Heart right ventricle (tissue), 16 donors: ENCODE data around the gene UNCX. TPM values are rescaled to one million over a fixed set of nuclear protein-coding genes. Genes with fewer than 3 reads are reported as not detected.

Experiments
- ATAC-seq, 8 donors: fragments of 200-7000 bp; cut with Tn5 transposase; one replicate each; pipeline ENCODE4 v1.9.1; 2020; ENCODE audit warnings: mild to moderate bottlenecking in 8 of 8, moderate library complexity in 8 of 8, moderate number of reproducible peaks in 1 of 8
- DNase-seq, 2 donors: peaks; one replicate each; pipeline ENCODE4 v3.0.0-alpha.2; 2020
- H3K27ac ChIP-seq, 10 donors: fragments of 200-600 bp; sonication (generic) in 2 of 10; one replicate each; pipeline versions ENCODE4 v1.5.0 to v1.8.0; 2020 to 2022; ENCODE audit warnings: mild to moderate bottlenecking in 3 of 10
- H3K27me3 ChIP-seq, 7 donors: fragments of 200-600 bp; one replicate each; pipeline ENCODE4 v1.8.0; 2021 to 2022; ENCODE audit warnings: mild to moderate bottlenecking in 2 of 7
- H3K36me3 ChIP-seq, 9 donors: fragments of 200-600 bp; sonication (generic) in 1 of 9; one replicate each; pipeline versions ENCODE4 v1.5.0 to v1.8.0; 2020 to 2022; ENCODE audit warnings: mild to moderate bottlenecking in 2 of 9
- H3K4me1 ChIP-seq, 9 donors: fragments of 200-600 bp; sonication (generic) in 1 of 9; one replicate each; pipeline versions ENCODE4 v1.5.0 to v1.8.0; 2020 to 2022; ENCODE audit warnings: mild to moderate bottlenecking in 4 of 9
- H3K4me3 ChIP-seq, 10 donors: fragments of 200-600 bp; sonication (generic) in 2 of 10; one replicate each; pipeline versions ENCODE4 v1.5.0 to v1.8.0; 2020 to 2022; ENCODE audit warnings: mild to moderate bottlenecking in 7 of 10, moderate library complexity in 2 of 10
- H3K9me3 ChIP-seq, 11 donors: fragments of 200-600 bp in 10 of 11; sonication (generic) in 2 of 11; one replicate each; pipeline versions ENCODE4 v1.5.0 to v1.8.0; 2013 to 2022; ENCODE audit warnings: mild to moderate bottlenecking in 2 of 11, control low read depth in 1 of 11, moderate library complexity in 1 of 11
- WGBS, 2 donors: extraction: QIAGEN DNeasy Blood & Tissue Kit; methylation state at CpG; one replicate each; pipeline ENCODE4 v1.1.7; 2013; ENCODE audit warnings: inconsistent platforms in 1 of 2; 5-methylcytosine and 5-hydroxymethylcytosine counted together
- intact Hi-C, 10 donors: fragments of 100-400 bp; cut with DNase I; formaldehyde crosslinking; loops; one replicate each; pipeline versions ENCODE4 v1.11.1 to v1.14.2; 2022
- polyA plus RNA-seq, 2 donors: library from polyadenylated mRNA; stranded (reverse); fragments of 200-250 nt; gene quantifications; one replicate each; pipeline ENCODE4 v1.2.3, GENCODE V29; 2013
- total RNA-seq, 10 donors: library from RNA; stranded (reverse); fragmentation: NEBNext Ultra II Directional in 3 of 10; extraction: Animal tissue kit (Norgen Biotek cat#: 25700) in 3 of 10; gene quantifications; one replicate each; pipeline versions ENCODE4 v1.2.1 to v1.2.4, GENCODE V29; 2021 to 2023
- TF ChIP-seq, protein P1 (sequence below), 9 donors: fragments of 200-600 bp; sonication (generic) in 2 of 9; IDR thresholded peaks; one replicate each; pipeline versions ENCODE4 v1.5.0 to v1.8.0; 2021 to 2022; ENCODE audit warnings: antibody characterized with exemption in 9 of 9, mild to moderate bottlenecking in 5 of 9, moderate library complexity in 1 of 9
- donor health status: Arrhythmogenic right ventricular cardiomyopathy.
- donor health status: ischemic (EF 13 %, LVEDD 7.1; RV severe dilation, severe dysfunction).
- donor health status: healthy with polysubstance abuse.
- donor health status: DM: no; HTN: yes; CAD: no.
- donor health status: DM: no; HTN: no; CAD: no.
- donor health status: ischemic (EF 25% LVEDD 6.9; RV normal size, moderate dysfunction).
- donor health status: ischemic (EF 25% LVEDD 5.7; RV mildly dilated, moderate dysfunction).
- donor health status: healthy.
- donor health status: DM: yes; HTN: yes; CAD: no.
- donor health status: Ischemic cardiomyopathy.
- donor health status: ischemic (EF 35%, LVEDD 5.7; RV mildly dilated, moderate dysfunction).
- donor health status: nonischemic (EF 11% LVEDD 7.7; RV severe dilation, severe dysfunction).
- donor health status: DM: yes; HTN: yes; CAD: no.
- donor health status: PGD.
- donor health status: ischemic (EF 29% LVEDD 5.4; RV normal size, mild dysfunction).
- donor health status: nonischemic (EF 23%, LVEDD 6.1; RV moderate dilation, normal function).

UNCX gene
- total and polyA plus RNA-seq, 12 donors: not detected

DNA sequence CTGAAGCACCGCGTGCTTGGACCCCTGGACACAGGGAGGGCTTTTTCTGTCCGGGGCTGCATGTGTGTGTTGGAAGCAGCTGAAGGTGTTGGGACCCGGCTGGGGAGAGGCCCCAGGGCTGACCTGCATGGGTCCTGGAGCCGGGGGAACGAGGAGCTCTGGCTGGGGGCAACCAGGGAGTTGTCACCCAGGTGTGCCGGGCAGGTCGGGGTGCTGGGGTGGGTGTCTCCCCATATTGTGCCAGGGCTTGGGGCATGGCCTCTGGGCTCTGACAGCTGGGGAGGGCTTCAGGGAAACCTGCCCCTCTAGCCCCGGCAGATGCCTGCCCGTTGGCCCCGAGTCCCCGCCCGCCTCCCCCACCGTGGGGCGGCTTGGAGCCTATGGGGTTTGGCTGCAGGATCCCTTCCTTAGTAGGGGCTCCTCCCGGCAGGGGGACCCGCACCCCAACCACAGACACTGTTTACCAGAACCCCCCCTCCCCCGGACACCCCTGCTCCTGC lies 42.3 kb downstream of the UNCX start:
- 74 to 76% methylated on average over 18 of the region's 18 CpGs for WGBS, 2 donors
- Histone ChIP-seq H3K27ac (no peak overlapping the region), H3K4me3 (no peak overlapping the region), H3K4me1 (no peaks in the 10 kb centered on the region), H3K36me3 (no peaks in the 10 kb centered on the region), H3K27me3 (peaks cover 4 to 64% (median 49%) of the 10 kb centered on the region in 7 donors), H3K9me3 (peaks cover 0 to 3% (median 0%) of the 10 kb centered on the region in 11 donors)
- TF ChIP-seq, protein P1, sequence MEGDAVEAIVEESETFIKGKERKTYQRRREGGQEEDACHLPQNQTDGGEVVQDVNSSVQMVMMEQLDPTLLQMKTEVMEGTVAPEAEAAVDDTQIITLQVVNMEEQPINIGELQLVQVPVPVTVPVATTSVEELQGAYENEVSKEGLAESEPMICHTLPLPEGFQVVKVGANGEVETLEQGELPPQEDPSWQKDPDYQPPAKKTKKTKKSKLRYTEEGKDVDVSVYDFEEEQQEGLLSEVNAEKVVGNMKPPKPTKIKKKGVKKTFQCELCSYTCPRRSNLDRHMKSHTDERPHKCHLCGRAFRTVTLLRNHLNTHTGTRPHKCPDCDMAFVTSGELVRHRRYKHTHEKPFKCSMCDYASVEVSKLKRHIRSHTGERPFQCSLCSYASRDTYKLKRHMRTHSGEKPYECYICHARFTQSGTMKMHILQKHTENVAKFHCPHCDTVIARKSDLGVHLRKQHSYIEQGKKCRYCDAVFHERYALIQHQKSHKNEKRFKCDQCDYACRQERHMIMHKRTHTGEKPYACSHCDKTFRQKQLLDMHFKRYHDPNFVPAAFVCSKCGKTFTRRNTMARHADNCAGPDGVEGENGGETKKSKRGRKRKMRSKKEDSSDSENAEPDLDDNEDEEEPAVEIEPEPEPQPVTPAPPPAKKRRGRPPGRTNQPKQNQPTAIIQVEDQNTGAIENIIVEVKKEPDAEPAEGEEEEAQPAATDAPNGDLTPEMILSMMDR (IDR thresholded peaks at IDR 0.05): no peak
- ATAC-seq (no peak), DNase-seq (no peak)
- intact Hi-C loops: no loop called here

DNA sequence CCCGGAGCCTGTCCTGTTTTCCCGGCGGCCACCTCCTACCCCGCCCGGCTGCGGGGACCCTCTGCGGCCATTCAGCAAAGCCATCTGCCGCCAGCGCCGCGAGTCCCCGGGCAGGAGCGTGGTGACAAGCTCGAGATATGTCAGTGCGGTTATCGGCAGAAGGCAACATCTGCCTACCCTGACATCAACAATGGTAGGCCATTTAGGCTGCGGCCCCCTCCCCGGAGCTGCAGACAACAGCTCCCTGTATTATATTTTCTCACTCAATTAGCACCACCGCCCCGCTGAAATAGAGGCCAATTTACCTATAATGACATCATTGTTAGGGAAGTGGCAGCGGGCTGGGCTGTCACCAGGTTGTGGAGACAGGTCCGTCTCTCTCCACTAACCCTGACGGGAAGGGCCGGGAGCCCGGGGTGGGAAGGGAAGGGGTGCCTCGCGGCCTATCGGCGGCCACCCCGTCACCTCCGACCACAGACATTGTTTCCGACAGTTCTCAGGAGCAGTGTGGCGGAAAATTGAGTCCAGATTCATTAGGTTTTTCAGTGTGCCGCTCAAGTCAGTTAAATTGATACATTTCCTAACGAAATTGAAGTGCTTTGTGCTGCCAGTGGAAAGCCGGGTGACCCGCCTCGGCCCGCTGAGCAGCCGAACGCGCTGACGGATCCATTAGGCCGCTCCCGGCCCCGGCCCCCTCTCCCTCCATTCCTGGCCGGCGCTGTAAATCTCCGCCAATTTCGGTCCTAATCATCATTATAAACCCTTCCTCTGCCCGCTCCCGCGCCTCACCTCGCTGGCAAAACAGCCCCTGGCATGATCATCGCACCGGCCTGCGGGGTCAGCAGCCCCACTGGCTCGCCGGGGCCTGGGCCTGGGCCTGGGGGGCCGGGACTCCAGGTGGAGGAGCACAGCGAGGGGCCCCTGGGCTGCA lies 43.0 kb downstream of the UNCX start:
- intact Hi-C loops: no loop called here
- whole genome bisulfite sequencing, 2 donors: 60 to 65% methylated on average over 61 of the region's 61 CpGs
- H3K27me3 ChIP-seq: peaks cover 4 to 56% (median 42%) of the 10 kb centered on the region in 7 donors
- H3K9me3 ChIP-seq: peaks cover 0 to 4% (median 0%) of the 10 kb centered on the region in 11 donors
- TF ChIP-seq, protein P1 (IDR thresholded peaks at IDR 0.05): no peak
- ATAC-seq (no peak), DNase-seq (peak in 1 of 2 donors; percentile 6)
- H3K27ac ChIP-seq: no peak overlapping the region
- no peak overlapping the region for H3K4me3 ChIP-seq
- H3K36me3 ChIP-seq: no peaks in the 10 kb centered on the region
- no peaks in the 10 kb centered on the region for H3K4me1 ChIP-seq

DNA sequence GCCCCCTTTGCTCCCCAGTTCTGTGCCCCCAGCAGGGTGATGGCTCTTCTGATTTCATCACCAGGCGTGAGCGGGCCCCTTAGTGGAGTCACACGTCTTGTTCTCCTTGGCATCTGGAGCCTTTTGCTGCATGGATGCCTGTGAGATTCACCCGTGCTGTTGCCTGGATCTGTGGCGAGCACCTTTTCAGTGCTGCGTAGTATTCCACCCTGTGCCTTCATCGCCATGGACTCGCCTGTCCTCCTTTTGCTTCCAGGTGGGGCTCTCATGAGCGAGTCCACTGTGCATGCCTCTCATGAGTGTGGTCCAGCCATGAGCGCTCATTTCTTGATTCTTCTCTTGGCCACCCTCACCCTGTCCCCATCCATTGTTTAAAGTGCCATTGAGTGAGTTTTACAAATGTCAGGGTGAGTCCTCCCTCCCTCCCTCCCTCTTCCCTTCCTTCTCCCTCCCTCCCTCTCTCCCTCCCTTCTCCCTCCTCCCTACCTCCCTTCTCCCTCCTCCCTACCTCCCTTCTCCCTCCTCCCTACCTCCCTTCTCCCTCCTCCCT lies 44.0 kb downstream of the UNCX start:
- H3K27ac ChIP-seq: no peak overlapping the region
- H3K4me1 ChIP-seq: no peaks in the 10 kb centered on the region
- no peaks in the 10 kb centered on the region for H3K36me3 ChIP-seq
- DNase-seq (no peak), ATAC-seq (no peak)
- no peak overlapping the region for H3K4me3 ChIP-seq
- intact Hi-C loops: no loop called here
- peaks cover 4 to 52% (median 38%) of the 10 kb centered on the region in 7 donors for H3K27me3 ChIP-seq
- TF ChIP-seq, protein P1 (IDR thresholded peaks at IDR 0.05): no peak
- H3K9me3 ChIP-seq: peaks cover 0 to 4% (median 0%) of the 10 kb centered on the region in 11 donors
- 94 to 95% methylated on average over 10 of the region's 10 CpGs for WGBS, 2 donors

DNA sequence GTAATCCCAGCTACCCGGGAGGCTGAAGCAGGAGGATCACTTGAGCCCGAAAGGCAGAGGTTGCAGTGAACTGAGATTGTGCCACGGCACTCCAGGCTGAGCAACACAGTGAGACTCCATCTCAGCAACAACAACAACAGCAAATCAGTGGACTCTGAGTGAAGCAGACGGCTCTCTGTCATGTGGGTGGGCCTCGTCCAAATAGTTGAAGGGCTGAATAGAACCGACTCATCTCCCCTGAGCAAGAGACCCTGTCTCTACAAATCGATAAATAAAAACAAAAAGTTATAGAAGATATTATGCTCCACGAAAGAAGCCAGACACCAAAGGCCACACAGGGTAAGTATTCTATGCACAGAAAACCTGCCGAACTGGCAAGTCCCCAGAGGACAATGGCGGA lies 45.9 kb downstream of the UNCX start:
- no peaks in the 10 kb centered on the region for H3K36me3 ChIP-seq
- ATAC-seq: no peak
- TF ChIP-seq, protein P1 (IDR thresholded peaks at IDR 0.05): no peak
- DNase-seq: no peak
- WGBS, 2 donors: 82 to 88% methylated on average over 10 of the region's 10 CpGs
- peaks cover 0 to 4% (median 0%) of the 10 kb centered on the region in 11 donors for H3K9me3 ChIP-seq
- no peak overlapping the region for H3K27ac ChIP-seq
- no peaks in the 10 kb centered on the region for H3K4me1 ChIP-seq
- intact Hi-C loops: no loop called here
- peaks cover 4 to 63% (median 38%) of the 10 kb centered on the region in 7 donors for H3K27me3 ChIP-seq
- H3K4me3 ChIP-seq: no peak overlapping the region
